Endothelial cell of umbilical vein (primary cell): ENCODE data around the gene ADAMTS6. TPM values are rescaled to one million over a fixed set of nuclear protein-coding genes. Genes with fewer than 3 reads are reported as not detected.
A peak's percentile ranks its signal among the peaks of the same experiment; 100 is the strongest.

Experiments used
- BruUV-seq: library from RNA; stranded (reverse); fragments of 400-500 nt; replicated peaks from 2 replicates; lab custom pipeline; 2021; lab: Mats Ljungman, UMichigan
- CTCF ChIA-PET: fragments of 300-600, 350-600 bp; sonication (Branson Sonifier 250); formaldehyde crosslinking; loops from one replicate; lab custom pipeline; 2021; ENCODE audit warnings: antibody characterized with exemption, inconsistent platforms; lab: Charles Lee
- POLR2A ChIA-PET: fragments of 300-600, 350-600 bp; sonication (Branson Sonifier 250); formaldehyde crosslinking; loops from one replicate; lab custom pipeline; 2021; ENCODE audit warnings: antibody characterized with exemption, inconsistent platforms; lab: Charles Lee
- DNase-seq: peaks from one replicate; pipeline ENCODE4 v3.0.0-alpha.2; 2011; ENCODE audit warnings: low read depth, low spot score
- FAIRE-seq: peaks from 2 replicates; lab custom pipeline; 2011; peaks lifted over from hg19 to GRCh38; lab: Jason Lieb, UNC
- H2AFZ ChIP-seq: 2 replicates; pipeline ENCODE4 v1.6.0; 2012; ENCODE audit warnings: low read depth, low read length, control low read depth, inconsistent platforms
- H3K27ac ChIP-seq: 2 replicates; pipeline ENCODE4 v1.5.1; 2011; ENCODE audit warnings: low read depth, mild to moderate bottlenecking, control low read depth, low read length, moderate library complexity; ENCODE audit not compliant: insufficient read depth
- H3K27me3 ChIP-seq, 2 experiments: 2 replicates each; pipeline versions ENCODE4 v1.6.0 to v1.6.1; 2011; ENCODE audit warnings: low read length in 2 of 2, mixed read lengths in 1 of 2; ENCODE audit not compliant: control insufficient read depth in 2 of 2, insufficient read depth in 2 of 2
- H3K36me3 ChIP-seq, 2 experiments: 2 replicates in 1 of 2; 3 replicates in 1 of 2; pipeline ENCODE4 v1.5.1; 2011; ENCODE audit warnings: low read length in 2 of 2, mild to moderate bottlenecking in 1 of 2, moderate library complexity in 1 of 2; ENCODE audit not compliant: control insufficient read depth in 2 of 2, insufficient read depth in 2 of 2; ENCODE audit errors: extremely low read depth in 1 of 2
- H3K4me1 ChIP-seq: 3 replicates; pipeline ENCODE4 v1.5.1; 2011; ENCODE audit warnings: mild to moderate bottlenecking, low read length; ENCODE audit not compliant: control insufficient read depth, insufficient read depth; ENCODE audit errors: extremely low read depth
- H3K4me2 ChIP-seq: 2 replicates; pipeline ENCODE4 v1.6.1; 2011; ENCODE audit warnings: low read length, control low read depth, mixed read lengths; ENCODE audit not compliant: insufficient read depth
- H3K4me3 ChIP-seq, 3 experiments: fragments of 200-600 bp in 1 of 3; sonication (generic), shearing (Covaris generic) in 1 of 3; replicated peaks in 1 of 3; 2 replicates each; pipeline ENCODE4 v1.5.1; 2011 to 2016; ENCODE audit warnings: control low read depth in 3 of 3, low read length in 3 of 3, mild to moderate bottlenecking in 2 of 3, inconsistent platforms in 1 of 3, low read depth in 1 of 3, moderate library complexity in 1 of 3; ENCODE audit not compliant: insufficient read depth in 1 of 3
- H3K79me2 ChIP-seq: 2 replicates; pipeline ENCODE4 v1.6.0; 2012; ENCODE audit warnings: low read length, inconsistent platforms; ENCODE audit not compliant: control insufficient read depth, insufficient read depth
- H3K9ac ChIP-seq: replicated peaks from 2 replicates; pipeline ENCODE3; 2011; ENCODE audit warnings: low read length, control low read depth; ENCODE audit not compliant: insufficient read depth; ENCODE audit errors: extremely low read depth
- H3K9me1 ChIP-seq: replicated peaks from 3 replicates; pipeline ENCODE4 v1.6.0; 2011; ENCODE audit warnings: mild to moderate bottlenecking, low read length; ENCODE audit not compliant: control insufficient read depth, insufficient read depth; ENCODE audit errors: extremely low read depth
- H3K9me3 ChIP-seq: replicated peaks from 2 replicates; pipeline ENCODE4 v1.5.1; 2012; ENCODE audit warnings: low read length, inconsistent platforms; ENCODE audit not compliant: control insufficient read depth, insufficient read depth
- H4K20me1 ChIP-seq: replicated peaks from 2 replicates; pipeline ENCODE3; 2011; ENCODE audit warnings: mild to moderate bottlenecking, low read length; ENCODE audit not compliant: control insufficient read depth, insufficient read depth; ENCODE audit errors: extremely low read depth
- EZH2 ChIP-seq: IDR thresholded peaks from 2 replicates; pipeline ENCODE4 v1.6.1; 2012; ENCODE audit warnings: borderline replicate concordance, low read depth, mild to moderate bottlenecking, moderate library complexity, low read length, inconsistent platforms; ENCODE audit not compliant: severe bottlenecking
- FOS ChIP-seq: IDR thresholded peaks from 2 replicates; pipeline ENCODE4 v1.6.1; 2011; ENCODE audit warnings: mild to moderate bottlenecking, low read length, moderate library complexity, borderline replicate concordance; ENCODE audit not compliant: insufficient read depth
- GATA2 ChIP-seq: IDR thresholded peaks from 2 replicates; pipeline ENCODE4 v1.7.0; 2011; ENCODE audit warnings: low read depth, mild to moderate bottlenecking, moderate library complexity, mixed read lengths, low read length; ENCODE audit not compliant: insufficient read length, insufficient read depth
- JUN ChIP-seq: IDR thresholded peaks from 2 replicates; pipeline ENCODE4 v1.6.1; 2011; ENCODE audit warnings: borderline replicate concordance, low read depth; ENCODE audit not compliant: insufficient read length, insufficient read depth
- POLR2AphosphoS5 ChIP-seq: IDR thresholded peaks from 2 replicates; pipeline ENCODE4 v1.6.1; 2012; ENCODE audit warnings: low read depth, mild to moderate bottlenecking, control low read depth, low read length, moderate library complexity; ENCODE audit not compliant: insufficient read depth
- dilution Hi-C: fragments of 300-500 bp; cut with MboI; formaldehyde crosslinking; loops from one replicate; pipeline ENCODE4 v1.15.0; 2019; ENCODE audit warnings: low sequenced_read_pairs; ENCODE audit not compliant: extremely low pct_ligation_motif_present
- intact Hi-C: fragments of 100-400 bp; cut with micrococcal nuclease; formaldehyde crosslinking; loops from one replicate; pipeline ENCODE4 v1.10.0; 2022
- polyA plus RNA-seq, 4 experiments: library from polyadenylated mRNA; depleted of rRNA in 3 of 4; stranded (reverse) in 3 of 4; unstranded in 1 of 4; fragments of >200 nt; gene quantifications; 2 replicates each; pipeline versions ENCODE4 v1.2.1 to v1.2.3, GENCODE V29; 2011 to 2012; ENCODE audit warnings: missing spikeins in 1 of 4
- total RNA-seq: library from RNA; stranded (reverse); gene quantifications from 2 replicates; pipeline ENCODE4 v1.2.3, GENCODE V29; 2021
- TF ChIP-seq, protein P1 (sequence below): IDR thresholded peaks from 2 replicates; pipeline ENCODE4 v1.6.1; 2011; ENCODE audit not compliant: insufficient read depth, insufficient read length
- TF ChIP-seq, protein P2 (sequence below), 2 donors: IDR thresholded peaks; 1 replicate in 1 of 2; 2 replicates in 1 of 2; pipeline ENCODE4 v1.5.1; 2011; ENCODE audit warnings: low read length in 2 of 2, mild to moderate bottlenecking in 2 of 2, moderate library complexity in 2 of 2, control low read depth in 1 of 2, inconsistent platforms in 1 of 2, low read depth in 1 of 2; ENCODE audit not compliant: insufficient read depth in 1 of 2; ENCODE audit errors: extremely low read depth in 1 of 2

The ADAMTS6 gene
- total and polyA plus RNA-seq, 2 donors (not counting 3 experiments of a cell fraction or from before 2014, with no cell fraction given) = 20.4 to 43.4 TPM

DNA sequence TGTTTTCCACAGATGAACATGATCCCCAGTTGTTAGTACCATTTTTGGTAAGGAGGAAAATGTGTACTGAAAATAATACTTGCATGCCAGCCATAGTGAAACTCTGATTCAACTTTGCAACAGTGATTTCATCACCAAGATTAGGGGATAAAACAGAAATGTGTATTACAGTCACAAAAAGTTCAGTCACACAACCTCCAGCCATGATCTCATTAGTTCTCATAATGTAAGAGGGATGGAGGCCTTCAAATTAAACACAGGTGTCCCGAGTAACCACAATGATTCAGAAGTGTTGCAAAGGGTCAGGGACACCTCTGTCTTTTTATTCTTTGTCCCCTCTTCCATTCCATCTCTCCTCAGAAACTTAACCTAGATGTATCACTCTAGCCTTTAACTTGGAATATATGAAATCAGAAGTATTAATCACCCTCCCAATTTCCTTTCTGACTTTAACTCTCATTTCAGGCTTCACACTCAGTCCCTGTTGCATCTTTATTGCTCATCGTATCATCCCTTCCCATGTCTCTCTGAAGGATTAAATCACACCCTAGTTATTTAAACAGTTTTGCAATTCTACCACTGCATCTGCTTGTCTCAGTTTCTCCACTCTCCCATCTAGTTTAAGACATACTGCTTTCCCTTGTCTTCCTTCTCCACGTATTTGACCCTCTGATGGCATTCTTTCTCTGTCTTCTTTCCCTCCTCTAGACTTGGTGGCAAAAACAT, 291.2 kb downstream of the ADAMTS6 start:
- dilution Hi-C loops = no loop called here
- no peak overlapping the region for H3K9ac ChIP-seq
- peaks cover 0 to 8% of the 10 kb centered on the region in 2 experiments for H3K36me3 ChIP-seq
- CTCF ChIA-PET = interaction anchor here (0.6 to 2.0 kb wide), 2 partner anchors 53 to 136 kb away, joined by 3 to 5 read pairs; no protein-coding TSS in a partner anchor
- no peaks in the 10 kb centered on the region for H3K27me3 ChIP-seq
- no peaks in the 10 kb centered on the region for H3K9me3 ChIP-seq
- no peaks in the 10 kb centered on the region for H3K79me2 ChIP-seq
- no peak overlapping the region for H3K4me3 ChIP-seq
- H3K4me1 ChIP-seq = peaks cover 33% of the 10 kb centered on the region
- no peak for TF ChIP-seq JUN
- peak; percentile 42 for TF ChIP-seq GATA2
- FAIRE-seq (no peak), DNase-seq (no peak)
- BruUV-seq = no TSS peak
- no peaks in the 10 kb centered on the region for H4K20me1 ChIP-seq
- intact Hi-C loops = no loop called here
- H2AFZ ChIP-seq = no peak overlapping the region
- POLR2A ChIA-PET = interaction anchor here (1.3 kb wide), 1 partner anchor 10 kb away, joined by 3 read pairs; no protein-coding TSS in a partner anchor
- no peak overlapping the region for H3K4me2 ChIP-seq
- H3K27ac ChIP-seq = no peak overlapping the region
- no peaks in the 10 kb centered on the region for H3K9me1 ChIP-seq

DNA sequence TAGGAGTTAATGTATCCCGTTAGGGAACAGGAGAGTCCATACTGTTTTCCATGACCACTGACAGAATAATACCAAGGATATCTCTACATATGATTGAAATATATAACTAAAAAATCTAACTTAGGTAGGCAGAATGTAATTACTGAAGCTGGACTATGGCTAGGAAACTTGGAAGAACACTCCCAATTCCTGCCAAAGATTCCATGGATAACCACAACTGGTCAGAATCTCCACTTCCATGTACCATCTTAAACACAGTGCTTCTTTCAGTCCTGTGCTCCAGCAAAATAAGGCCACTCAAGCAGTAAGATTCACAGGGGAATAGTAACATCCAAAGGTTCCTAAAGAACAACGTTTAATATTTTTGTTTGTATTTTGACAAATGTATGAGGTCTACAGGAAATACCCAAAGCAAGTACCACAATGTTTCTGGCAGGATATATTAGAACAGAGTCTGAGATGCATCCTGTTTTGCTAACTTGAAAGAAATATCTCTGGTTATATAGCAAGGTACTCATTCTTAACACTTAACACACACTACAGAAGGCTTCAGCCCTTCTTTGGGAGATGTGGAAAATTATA, 295.0 kb downstream of the ADAMTS6 start:
- H3K4me3 ChIP-seq = no peak overlapping the region
- H3K79me2 ChIP-seq = no peaks in the 10 kb centered on the region
- no peak overlapping the region for H3K9ac ChIP-seq
- peaks cover 0 to 7% of the 10 kb centered on the region in 2 experiments for H3K36me3 ChIP-seq
- peak overlapping the region; percentile 40 for H3K27ac ChIP-seq
- no peaks in the 10 kb centered on the region for H4K20me1 ChIP-seq
- TSS peak; percentile 95 for BruUV-seq
- dilution Hi-C loops = no loop called here
- peaks cover 36% of the 10 kb centered on the region for H3K4me1 ChIP-seq
- H3K27me3 ChIP-seq = no peaks in the 10 kb centered on the region
- TF ChIP-seq JUN (no peak), EZH2 (no peak), POLR2AphosphoS5 (no peak), FOS (peak; percentile 24)
- TF ChIP-seq, protein P1, sequence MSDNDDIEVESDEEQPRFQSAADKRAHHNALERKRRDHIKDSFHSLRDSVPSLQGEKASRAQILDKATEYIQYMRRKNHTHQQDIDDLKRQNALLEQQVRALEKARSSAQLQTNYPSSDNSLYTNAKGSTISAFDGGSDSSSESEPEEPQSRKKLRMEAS = no peak
- TF ChIP-seq, protein P2, sequence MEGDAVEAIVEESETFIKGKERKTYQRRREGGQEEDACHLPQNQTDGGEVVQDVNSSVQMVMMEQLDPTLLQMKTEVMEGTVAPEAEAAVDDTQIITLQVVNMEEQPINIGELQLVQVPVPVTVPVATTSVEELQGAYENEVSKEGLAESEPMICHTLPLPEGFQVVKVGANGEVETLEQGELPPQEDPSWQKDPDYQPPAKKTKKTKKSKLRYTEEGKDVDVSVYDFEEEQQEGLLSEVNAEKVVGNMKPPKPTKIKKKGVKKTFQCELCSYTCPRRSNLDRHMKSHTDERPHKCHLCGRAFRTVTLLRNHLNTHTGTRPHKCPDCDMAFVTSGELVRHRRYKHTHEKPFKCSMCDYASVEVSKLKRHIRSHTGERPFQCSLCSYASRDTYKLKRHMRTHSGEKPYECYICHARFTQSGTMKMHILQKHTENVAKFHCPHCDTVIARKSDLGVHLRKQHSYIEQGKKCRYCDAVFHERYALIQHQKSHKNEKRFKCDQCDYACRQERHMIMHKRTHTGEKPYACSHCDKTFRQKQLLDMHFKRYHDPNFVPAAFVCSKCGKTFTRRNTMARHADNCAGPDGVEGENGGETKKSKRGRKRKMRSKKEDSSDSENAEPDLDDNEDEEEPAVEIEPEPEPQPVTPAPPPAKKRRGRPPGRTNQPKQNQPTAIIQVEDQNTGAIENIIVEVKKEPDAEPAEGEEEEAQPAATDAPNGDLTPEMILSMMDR (IDR thresholded peaks at IDR 0.05; ENCODE audit: extremely low read depth in 1 of 2, insufficient read depth in 1 of 2, low read depth in 1 of 2, low read length in 2 of 2) = no peak
- ChIA-PET CTCF (no interaction called here), POLR2A (no interaction called here)
- no peaks in the 10 kb centered on the region for H3K9me3 ChIP-seq
- intact Hi-C loops = loop anchor here (2.0 kb wide), 1 partner anchor 296 kb away; no protein-coding TSS in a partner anchor
- DNase-seq = peak; percentile 59
- H2AFZ ChIP-seq = no peak overlapping the region
- FAIRE-seq = peak; percentile 78
- no peaks in the 10 kb centered on the region for H3K9me1 ChIP-seq
- H3K4me2 ChIP-seq = peak overlapping the region; percentile 9
